MCF 10A (cell line): ENCODE results near the gene ST3GAL3. TPM values are rescaled to one million over a fixed set of nuclear protein-coding genes. Genes with fewer than 3 reads are reported as not detected.

Experiments used
- BruUV-seq: library from RNA; stranded (reverse); fragments of 400-500 nt; replicated peaks from 2 replicates; lab custom pipeline; 2021; lab: Mats Ljungman, UMichigan
- CTCF ChIA-PET: fragments of 300-600 bp; sonication (Branson Sonifier 250); formaldehyde crosslinking; extraction: SDS; loops from one replicate; lab custom pipeline; 2021; ENCODE audit warnings: antibody characterized with exemption, inconsistent platforms; lab: Yijun Ruan, JAX
- POLR2A ChIA-PET: fragments of 300-600, 350-650 bp; sonication (Branson Sonifier 250); formaldehyde crosslinking; extraction: SDS; loops from one replicate; lab custom pipeline; 2020; ENCODE audit warnings: antibody characterized with exemption, inconsistent platforms; lab: Yijun Ruan, JAX
- DNase-seq: peaks from one replicate; pipeline ENCODE4 v3.0.0-alpha.2; 2018; ENCODE audit not compliant: unreplicated experiment
- H3K27ac Mint-ChIP-seq: one replicate; pipeline ENCODE4 v1.8.0; 2022; ENCODE audit warnings: mild to moderate bottlenecking, low read depth, mixed read lengths; ENCODE audit not compliant: unreplicated experiment
- H3K27me3 Mint-ChIP-seq: one replicate; pipeline ENCODE4 v1.8.0; 2022; ENCODE audit warnings: mixed read lengths; ENCODE audit not compliant: insufficient read depth, unreplicated experiment
- H3K36me3 Mint-ChIP-seq: one replicate; pipeline ENCODE4 v1.8.0; 2022; ENCODE audit warnings: mild to moderate bottlenecking, moderate library complexity, mixed read lengths; ENCODE audit not compliant: insufficient read depth, unreplicated experiment
- H3K4me1 Mint-ChIP-seq: one replicate; pipeline ENCODE4 v1.8.0; 2022; ENCODE audit warnings: mixed read lengths; ENCODE audit not compliant: insufficient read depth, unreplicated experiment
- H3K4me3 Mint-ChIP-seq: one replicate; pipeline ENCODE4 v1.8.0; 2022; ENCODE audit warnings: mild to moderate bottlenecking, moderate library complexity, mixed read lengths; ENCODE audit not compliant: unreplicated experiment
- H3K9me3 Mint-ChIP-seq: one replicate; pipeline ENCODE4 v1.8.0; 2022; ENCODE audit warnings: mixed read lengths; ENCODE audit not compliant: unreplicated experiment
- CTCF ChIP-seq: fragments of 200-600 bp; IDR thresholded peaks from one replicate; pipeline ENCODE4 v1.8.0; 2022; ENCODE audit warnings: antibody characterized with exemption, mild to moderate bottlenecking; ENCODE audit not compliant: unreplicated experiment
- intact Hi-C: fragments of 100-400 bp; cut with micrococcal nuclease; formaldehyde crosslinking; loops from 2 replicates; pipeline ENCODE4 v1.14.1; 2022
- total RNA-seq: library from RNA; stranded (reverse); gene quantifications from 2 replicates; pipeline ENCODE4 v1.2.3, GENCODE V29; 2022

ST3GAL3 gene
- total RNA-seq, 1 experiment from 2014 or later, result 24.2 TPM

GRCh38 chr1:43699281-43699680 lies 8.1 kb upstream of the ST3GAL3 start:
- Mint-ChIP-seq H3K4me1 (no peaks in the 10 kb centered on the region), H3K27me3 (no peaks in the 10 kb centered on the region), H3K36me3 (peaks cover 20% of the 10 kb centered on the region), H3K4me3 (no peak overlapping the region), H3K9me3 (no peaks in the 10 kb centered on the region), H3K27ac (no peak overlapping the region)
- TF ChIP-seq CTCF, result no peak
- DNase-seq, result no peak
- intact Hi-C loops, result no loop called here
- BruUV-seq, result no TSS peak
- ChIA-PET CTCF (interaction anchor here (0.7 to 2.0 kb wide), 3 partner anchors 52 to 236 kb away, joined by 3 to 4 read pairs (median 3); no protein-coding TSS in a partner anchor), POLR2A (interaction anchor here (1.5 kb wide), 1 partner anchor 26 kb away, joined by 4 read pairs; no protein-coding TSS in a partner anchor)

GRCh38 chr1:43703836-43704235 lies 3.5 kb upstream of the ST3GAL3 start:
- BruUV-seq, result no TSS peak
- Mint-ChIP-seq H3K4me1 (peaks cover 2% of the 10 kb centered on the region), H3K4me3 (no peak overlapping the region), H3K36me3 (peaks cover 41% of the 10 kb centered on the region), H3K9me3 (no peaks in the 10 kb centered on the region), H3K27ac (no peak overlapping the region), H3K27me3 (no peaks in the 10 kb centered on the region)
- no peak for TF ChIP-seq CTCF
- intact Hi-C loops, result no loop called here
- no peak for DNase-seq
- ChIA-PET CTCF (interaction anchor here (0.8 to 2.1 kb wide), 3 partner anchors 14 to 176 kb away, joined by 3 to 7 read pairs (median 5); partner anchors contain the start of gene PTPRF), POLR2A (interaction anchor here (1.3 kb wide), 1 partner anchor 10 kb away, joined by 3 read pairs; no protein-coding TSS in a partner anchor)

- peak; percentile 58 for DNase-seq
- Mint-ChIP-seq H3K4me3 (no peak overlapping the region), H3K9me3 (no peaks in the 10 kb centered on the region), H3K4me1 (peaks cover 7% of the 10 kb centered on the region), H3K27ac (no peak overlapping the region), H3K27me3 (no peaks in the 10 kb centered on the region), H3K36me3 (peaks cover 49% of the 10 kb centered on the region)
- ChIA-PET POLR2A (no interaction called here), CTCF (interaction anchor here (0.6 to 2.1 kb wide), 3 partner anchors 175 to 180 kb away, joined by 3 to 7 read pairs (median 5); partner anchors contain the start of gene PTPRF)
- BruUV-seq, result no TSS peak
- intact Hi-C loops, result no loop called here
- no peak for TF ChIP-seq CTCF
These were observed 2.5 kb upstream of the ST3GAL3 start for GRCh38 chr1:43704838-43705237.

- DNase-seq, result no peak
- Mint-ChIP-seq H3K4me3 (no peak overlapping the region), H3K36me3 (peaks cover 54% of the 10 kb centered on the region), H3K4me1 (peaks cover 12% of the 10 kb centered on the region), H3K27me3 (no peaks in the 10 kb centered on the region), H3K9me3 (no peaks in the 10 kb centered on the region), H3K27ac (no peak overlapping the region)
- intact Hi-C loops, result no loop called here
- ChIA-PET POLR2A (interaction anchor here (0.6 to 2.0 kb wide), 4 partner anchors 8 to 268 kb away, joined by 3 to 14 read pairs (median 6); no protein-coding TSS in a partner anchor), CTCF (interaction anchor here (0.6 to 0.9 kb wide), 2 partner anchors 12 to 230 kb away, joined by 3 read pairs; no protein-coding TSS in a partner anchor)
- no peak for TF ChIP-seq CTCF
- BruUV-seq, result no TSS peak
These were observed 2.0 kb upstream of the ST3GAL3 start for GRCh38 chr1:43705334-43705733.
